Parathyroid adenoma (tissue), 2 donors: ENCODE measurements around the gene MUC6.

ENCODE experiments used
- H2AFZ ChIP-seq: fragments of 300-600 bp; sonication (generic); one replicate; pipeline ENCODE4 v1.7.0; 2017; ENCODE audit warnings: antibody characterized with exemption, mild to moderate bottlenecking
- H3K27ac ChIP-seq: fragments of 300-600 bp; sonication (generic); one replicate; pipeline ENCODE4 v1.7.0; 2017
- H3K27me3 ChIP-seq: fragments of 300-600 bp; sonication (generic); one replicate; pipeline ENCODE4 v1.7.0; 2017; ENCODE audit warnings: low read length; ENCODE audit not compliant: control insufficient read depth, insufficient read depth
- H3K36me3 ChIP-seq: fragments of 300-600 bp; sonication (generic); one replicate; pipeline ENCODE4 v1.7.0; 2017; ENCODE audit warnings: low read length; ENCODE audit not compliant: control insufficient read depth, insufficient read depth
- H3K4me1 ChIP-seq: fragments of 300-600 bp; sonication (generic); one replicate; pipeline ENCODE4 v1.7.0; 2017; ENCODE audit warnings: control low read depth
- H3K4me2 ChIP-seq: fragments of 300-600 bp; sonication (generic); one replicate; pipeline ENCODE4 v1.7.0; 2017; ENCODE audit warnings: low read length
- H3K4me3 ChIP-seq: fragments of 300-600 bp; sonication (generic); one replicate; pipeline ENCODE4 v1.7.0; 2017; ENCODE audit warnings: low read depth, low read length
- H3K79me2 ChIP-seq: fragments of 300-600 bp; sonication (generic); one replicate; pipeline ENCODE4 v1.7.0; 2017; ENCODE audit warnings: control low read depth
- H3K9ac ChIP-seq: fragments of 300-600 bp; sonication (generic); one replicate; pipeline ENCODE4 v1.7.0; 2017; ENCODE audit warnings: mild to moderate bottlenecking
- H3K9me3 ChIP-seq: fragments of 300-600 bp; sonication (generic); one replicate; pipeline ENCODE4 v1.7.0; 2017; ENCODE audit warnings: low read length; ENCODE audit not compliant: control insufficient read depth
- TF ChIP-seq, protein P1 (sequence below): fragments of 300-600 bp; sonication (generic); IDR thresholded peaks from one replicate; pipeline ENCODE4 v1.7.0; 2017; ENCODE audit warnings: antibody characterized with exemption, mild to moderate bottlenecking
- donor health status: primary hyperparathyroidism.

The MUC6 gene

GRCh38 chr11:1050581-1051355, 14.2 kb upstream of the MUC6 start:
- H3K27me3 ChIP-seq, result no peaks in the 10 kb centered on the region
- H3K9me3 ChIP-seq, result no peaks in the 10 kb centered on the region
- H3K36me3 ChIP-seq, result no peaks in the 10 kb centered on the region
- no peak overlapping the region for H2AFZ ChIP-seq
- TF ChIP-seq, protein P1, sequence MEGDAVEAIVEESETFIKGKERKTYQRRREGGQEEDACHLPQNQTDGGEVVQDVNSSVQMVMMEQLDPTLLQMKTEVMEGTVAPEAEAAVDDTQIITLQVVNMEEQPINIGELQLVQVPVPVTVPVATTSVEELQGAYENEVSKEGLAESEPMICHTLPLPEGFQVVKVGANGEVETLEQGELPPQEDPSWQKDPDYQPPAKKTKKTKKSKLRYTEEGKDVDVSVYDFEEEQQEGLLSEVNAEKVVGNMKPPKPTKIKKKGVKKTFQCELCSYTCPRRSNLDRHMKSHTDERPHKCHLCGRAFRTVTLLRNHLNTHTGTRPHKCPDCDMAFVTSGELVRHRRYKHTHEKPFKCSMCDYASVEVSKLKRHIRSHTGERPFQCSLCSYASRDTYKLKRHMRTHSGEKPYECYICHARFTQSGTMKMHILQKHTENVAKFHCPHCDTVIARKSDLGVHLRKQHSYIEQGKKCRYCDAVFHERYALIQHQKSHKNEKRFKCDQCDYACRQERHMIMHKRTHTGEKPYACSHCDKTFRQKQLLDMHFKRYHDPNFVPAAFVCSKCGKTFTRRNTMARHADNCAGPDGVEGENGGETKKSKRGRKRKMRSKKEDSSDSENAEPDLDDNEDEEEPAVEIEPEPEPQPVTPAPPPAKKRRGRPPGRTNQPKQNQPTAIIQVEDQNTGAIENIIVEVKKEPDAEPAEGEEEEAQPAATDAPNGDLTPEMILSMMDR, result peak; percentile 78
- no peak overlapping the region for H3K9ac ChIP-seq
- no peak overlapping the region for H3K4me3 ChIP-seq
- H3K4me1 ChIP-seq, result no peaks in the 10 kb centered on the region
- H3K79me2 ChIP-seq, result no peaks in the 10 kb centered on the region
- H3K4me2 ChIP-seq, result no peak overlapping the region
- no peak overlapping the region for H3K27ac ChIP-seq

DNA sequence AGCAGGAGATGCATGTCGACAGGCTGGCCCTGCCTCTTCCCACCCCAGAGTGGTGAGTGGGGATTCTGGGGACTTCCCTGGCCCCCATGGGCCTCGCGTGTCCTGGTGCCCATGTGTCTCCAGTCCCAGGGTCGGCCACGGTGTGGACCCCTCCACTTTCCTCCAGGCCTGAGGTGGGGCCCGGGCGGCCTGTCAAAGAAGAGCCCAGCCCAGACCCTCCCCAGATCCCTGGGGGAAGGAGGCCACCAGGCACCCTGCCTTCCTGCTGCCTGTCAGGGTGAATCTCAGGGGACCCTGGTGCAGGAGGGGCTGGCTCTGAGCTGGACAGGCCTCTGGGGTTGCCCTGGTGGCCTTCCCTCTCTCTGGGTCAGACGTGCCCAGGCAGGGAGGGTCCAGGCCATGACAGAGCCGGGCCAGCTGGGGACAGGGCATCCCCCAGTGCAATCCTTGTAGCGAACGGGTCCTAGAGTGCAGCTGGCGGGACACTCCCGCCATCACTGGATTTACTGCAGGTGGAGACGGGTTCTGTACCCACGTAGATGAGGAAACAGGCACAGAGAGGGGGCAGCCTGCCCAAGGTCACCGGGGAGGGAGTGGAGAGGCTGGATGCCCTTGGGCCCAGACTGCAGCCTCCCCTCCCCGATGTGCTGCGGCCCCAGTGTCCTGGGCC, 13.5 kb upstream of the MUC6 start:
- H3K27ac ChIP-seq, result no peak overlapping the region
- no peak overlapping the region for H3K4me3 ChIP-seq
- H3K9ac ChIP-seq, result no peak overlapping the region
- no peaks in the 10 kb centered on the region for H3K4me1 ChIP-seq
- H3K36me3 ChIP-seq, result no peaks in the 10 kb centered on the region
- H3K79me2 ChIP-seq, result no peaks in the 10 kb centered on the region
- TF ChIP-seq, protein P1, result no peak
- no peaks in the 10 kb centered on the region for H3K9me3 ChIP-seq
- H3K27me3 ChIP-seq, result no peaks in the 10 kb centered on the region
- H3K4me2 ChIP-seq, result no peak overlapping the region
- no peak overlapping the region for H2AFZ ChIP-seq

DNA sequence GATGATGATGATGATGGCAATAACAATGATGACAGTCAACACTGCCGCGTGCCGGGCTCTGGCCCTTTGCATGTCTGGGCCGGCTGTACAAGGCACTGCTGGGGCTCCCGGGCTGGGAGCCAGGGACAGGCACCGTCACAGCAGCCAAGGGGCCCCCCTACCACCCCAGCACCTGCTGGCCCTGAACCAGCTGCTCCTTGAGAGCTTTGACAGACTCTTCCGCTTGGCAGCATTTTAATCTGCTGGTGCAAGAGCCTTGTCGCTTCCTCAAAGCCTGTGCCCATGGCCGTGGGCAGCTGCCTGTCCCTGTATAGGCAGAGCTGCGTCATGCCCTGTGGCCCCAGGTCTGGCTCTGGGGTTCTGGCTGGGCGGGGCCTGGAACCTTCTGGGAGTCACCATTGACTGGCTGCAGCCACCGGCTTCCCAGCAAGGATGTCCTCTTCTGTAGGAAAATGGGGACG, 12.9 kb upstream of the MUC6 start:
- Histone ChIP-seq H3K27me3 (no peaks in the 10 kb centered on the region), H3K27ac (no peak overlapping the region)
- TF ChIP-seq, protein P1, result no peak

GRCh38 chr11:1049071-1049405, 12.5 kb upstream of the MUC6 start:
- Histone ChIP-seq H3K4me1 (no peaks in the 10 kb centered on the region), H3K9me3 (no peaks in the 10 kb centered on the region), H3K79me2 (no peaks in the 10 kb centered on the region), H3K4me3 (no peak overlapping the region), H3K4me2 (no peak overlapping the region), H3K9ac (no peak overlapping the region), H3K27ac (no peak overlapping the region), H2AFZ (no peak overlapping the region), H3K36me3 (no peaks in the 10 kb centered on the region), H3K27me3 (no peaks in the 10 kb centered on the region)
- TF ChIP-seq, protein P1, result no peak

More for the DNA sequence above, 12.9 kb upstream of the MUC6 start:
- Histone ChIP-seq H3K9ac (no peak overlapping the region), H3K36me3 (no peaks in the 10 kb centered on the region), H3K9me3 (no peaks in the 10 kb centered on the region), H3K4me1 (no peaks in the 10 kb centered on the region), H3K4me2 (no peak overlapping the region), H3K79me2 (no peaks in the 10 kb centered on the region), H3K4me3 (no peak overlapping the region), H2AFZ (no peak overlapping the region)
